CD4-positive, alpha-beta T cell (primary cell): ENCODE measurements around the gene CHPT1. TPM values are rescaled to one million over a fixed set of nuclear protein-coding genes. Genes with fewer than 3 reads are reported as not detected.

Source experiments
- ATAC-seq: fragments of 200-7000 bp; cut with Tn5 transposase; one replicate; pipeline ENCODE4 v1.10.0; 2022; ENCODE audit warnings: mild to moderate bottlenecking; ENCODE audit not compliant: poor library complexity
- CTCF ChIA-PET: fragments of 350-600 bp; sonication (Branson Sonifier 250); formaldehyde crosslinking; loops from one replicate; lab custom pipeline; 2021; ENCODE audit warnings: antibody characterized with exemption, inconsistent platforms; lab: Charles Lee
- POLR2A ChIA-PET: fragments of 350-600 bp; sonication (Branson Sonifier 250); formaldehyde crosslinking; loops from one replicate; lab custom pipeline; 2021; ENCODE audit warnings: antibody characterized with exemption, inconsistent platforms; lab: Charles Lee
- DNase-seq, 14 experiments: peaks; one replicate each; pipeline ENCODE4 v3.0.0-alpha.2; 2013 to 2020; ENCODE audit warnings: mixed read lengths in 2 of 14
- H3K27ac ChIP-seq, 2 donors: one replicate each; pipeline versions ENCODE4 v1.5.1 to v1.7.0; 2013; ENCODE audit warnings: low read length in 2 of 2, low read depth in 1 of 2, mild to moderate bottlenecking in 1 of 2
- H3K27me3 ChIP-seq, 2 experiments: 1 replicate in 1 of 2; 2 replicates in 1 of 2; pipeline versions ENCODE4 v1.6.1 to v1.7.0; 2013; ENCODE audit warnings: low read length in 2 of 2, control low read depth in 1 of 2, mild to moderate bottlenecking in 1 of 2, moderate library complexity in 1 of 2; ENCODE audit not compliant: insufficient read depth in 2 of 2, control insufficient read depth in 1 of 2
- H3K36me3 ChIP-seq: one replicate; pipeline ENCODE4 v1.6.1; 2013; ENCODE audit warnings: low read length, control low read depth; ENCODE audit not compliant: insufficient read depth
- H3K4me1 ChIP-seq: one replicate; pipeline ENCODE4 v1.6.1; 2013; ENCODE audit warnings: low read length, control low read depth; ENCODE audit not compliant: insufficient read depth
- H3K4me3 ChIP-seq: one replicate; pipeline ENCODE4 v1.5.1; 2013; ENCODE audit warnings: mild to moderate bottlenecking, low read length, moderate library complexity
- H3K9me3 ChIP-seq, 2 experiments: 1 replicate in 1 of 2; 2 replicates in 1 of 2; pipeline versions ENCODE4 v1.6.1 to v1.7.0; 2013; ENCODE audit warnings: low read length in 2 of 2, mild to moderate bottlenecking in 2 of 2, control low read depth in 1 of 2, moderate library complexity in 1 of 2; ENCODE audit not compliant: control insufficient read depth in 1 of 2, insufficient read depth in 1 of 2
- H3K27ac Mint-ChIP-seq: one replicate; pipeline ENCODE4 v1.8.0; 2020; ENCODE audit warnings: mixed read lengths
- H3K27me3 Mint-ChIP-seq: one replicate; pipeline ENCODE4 v1.8.0; 2021; ENCODE audit warnings: mixed read lengths
- H3K36me3 Mint-ChIP-seq: one replicate; pipeline ENCODE4 v1.8.0; 2021; ENCODE audit warnings: low read depth, mixed read lengths
- H3K4me1 Mint-ChIP-seq: one replicate; pipeline ENCODE4 v1.8.0; 2021; ENCODE audit warnings: low read depth, mixed read lengths
- H3K4me3 Mint-ChIP-seq: one replicate; pipeline ENCODE4 v1.8.0; 2020; ENCODE audit warnings: mild to moderate bottlenecking, mixed read lengths
- H3K9me3 Mint-ChIP-seq: one replicate; pipeline ENCODE4 v1.8.0; 2020; ENCODE audit warnings: mixed read lengths
- CTCF ChIP-seq: fragments of 200-600 bp; IDR thresholded peaks from one replicate; pipeline ENCODE4 v1.8.0; 2022; ENCODE audit warnings: antibody characterized with exemption, mild to moderate bottlenecking
- intact Hi-C, 2 experiments: fragments of 100-400 bp; cut with DNase I in 1 of 2; cut with micrococcal nuclease in 1 of 2; formaldehyde crosslinking; loops; one replicate each; pipeline versions ENCODE4 v1.15.1 to v1.9.0; 2023 to 2025; cut with DNase I, micrococcal nuclease
- total RNA-seq, 174 experiments: library from RNA in 2 of 174; stranded (reverse) in 2 of 174; gene quantifications; one replicate each; pipeline ENCODE4 v1.2.3 and lab custom pipeline; 2021 to 2026

CHPT1 gene
- total RNA-seq, 2 experiments from 2014 or later = 10.8 to 11.9 TPM

GRCh38 chr12:101650346-101651117 lies 46.9 kb upstream of the CHPT1 start:
- no peaks in the 10 kb centered on the region for H3K36me3 ChIP-seq
- H3K27ac Mint-ChIP-seq = no peak overlapping the region
- H3K9me3 Mint-ChIP-seq = no peaks in the 10 kb centered on the region
- no peaks in the 10 kb centered on the region for H3K4me1 ChIP-seq
- no peaks in the 10 kb centered on the region for H3K4me1 Mint-ChIP-seq
- no peak overlapping the region for H3K4me3 Mint-ChIP-seq
- ChIA-PET POLR2A (no interaction called here), CTCF (no interaction called here)
- H3K27ac ChIP-seq = no peak overlapping the region
- TF ChIP-seq CTCF = no peak
- peaks cover 44% of the 10 kb centered on the region for H3K27me3 Mint-ChIP-seq
- H3K4me3 ChIP-seq = no peak overlapping the region
- DNase-seq = no peak
- peaks cover 0 to 4% of the 10 kb centered on the region in 2 experiments for H3K27me3 ChIP-seq
- H3K36me3 Mint-ChIP-seq = no peaks in the 10 kb centered on the region
- intact Hi-C loops = no loop called here
- ATAC-seq = no peak
- no peaks in the 10 kb centered on the region for H3K9me3 ChIP-seq

GRCh38 chr12:101653030-101653429 lies 44.4 kb upstream of the CHPT1 start:
- Mint-ChIP-seq H3K9me3 (no peaks in the 10 kb centered on the region), H3K27me3 (peaks cover 37% of the 10 kb centered on the region), H3K4me3 (no peak overlapping the region), H3K36me3 (no peaks in the 10 kb centered on the region), H3K4me1 (no peaks in the 10 kb centered on the region), H3K27ac (no peak overlapping the region)
- no peaks in the 10 kb centered on the region for H3K36me3 ChIP-seq
- POLR2A ChIA-PET = interaction anchor here (0.6 kb wide), 1 partner anchor 180 kb away, joined by 3 read pairs; no protein-coding TSS in a partner anchor
- H3K4me1 ChIP-seq = no peaks in the 10 kb centered on the region
- H3K9me3 ChIP-seq = no peaks in the 10 kb centered on the region
- peaks cover 0 to 4% of the 10 kb centered on the region in 2 experiments for H3K27me3 ChIP-seq
- no peak for DNase-seq
- H3K4me3 ChIP-seq = no peak overlapping the region
- TF ChIP-seq CTCF = no peak
- H3K27ac ChIP-seq = no peak overlapping the region
- no peak for ATAC-seq
- intact Hi-C loops = no loop called here
- CTCF ChIA-PET = no interaction called here

- no peak for TF ChIP-seq CTCF
- Histone ChIP-seq H3K4me1 (no peaks in the 10 kb centered on the region), H3K4me3 (no peak overlapping the region), H3K9me3 (no peaks in the 10 kb centered on the region), H3K27ac (no peak overlapping the region), H3K27me3 (peaks cover 0 to 4% of the 10 kb centered on the region in 2 experiments), H3K36me3 (no peaks in the 10 kb centered on the region)
- Mint-ChIP-seq H3K9me3 (no peaks in the 10 kb centered on the region), H3K36me3 (no peaks in the 10 kb centered on the region), H3K27me3 (peaks cover 33% of the 10 kb centered on the region), H3K4me3 (no peak overlapping the region), H3K4me1 (no peaks in the 10 kb centered on the region), H3K27ac (no peak overlapping the region)
- POLR2A ChIA-PET = interaction anchor here (0.6 kb wide), 1 partner anchor 179 kb away, joined by 3 read pairs; no protein-coding TSS in a partner anchor
- CTCF ChIA-PET = no interaction called here
- ATAC-seq (no peak), DNase-seq (no peak)
- intact Hi-C loops = no loop called here
Observed at GRCh38 chr12:101653503-101653902, 43.9 kb upstream of the CHPT1 start.
